ENCODE data around the gene CAPN1. TPM values are rescaled to one million over a fixed set of nuclear protein-coding genes. Genes with fewer than 3 reads are reported as not detected.
"Not testable (repeated sequence)": the region's sequence is repeated elsewhere in the genome, so short reads cannot be mapped to it uniquely, and the experiment has no call there.

Gene CAPN1
- total RNA-seq, 1 experiment from 2014 or later: 111 TPM

DNA sequence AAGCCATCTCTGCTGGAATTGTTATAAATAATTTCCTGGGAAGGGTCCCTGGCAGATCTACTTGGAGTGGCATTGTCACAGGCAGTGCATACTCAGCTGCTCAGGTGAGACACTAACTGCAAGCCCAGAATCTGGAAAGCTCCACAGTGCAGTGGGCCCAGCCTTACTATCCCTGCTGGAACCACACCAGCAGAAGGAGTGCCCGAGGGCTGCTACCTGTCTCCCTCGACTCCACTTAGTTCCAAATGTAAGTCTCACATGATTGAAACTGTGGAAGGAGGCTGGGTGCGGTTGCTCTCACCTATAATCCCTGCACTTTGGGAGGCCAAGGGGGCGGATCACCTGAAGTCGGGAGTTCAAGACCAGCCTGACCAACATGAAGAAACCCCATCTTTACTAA, 33.1 kb upstream of the CAPN1 start:
- BruUV-seq (replicated peaks): no TSS peak
- DNase-seq (ENCODE audit: unreplicated experiment): no peak
- CTCF ChIA-PET: interaction anchor here (0.6 to 1.6 kb wide), 2 partner anchors 13 to 601 kb away, joined by 3 to 4 read pairs; no protein-coding TSS in a partner anchor
- H3K4me3 Mint-ChIP-seq (ENCODE audit: unreplicated experiment): no peak overlapping the region
- POLR2A ChIA-PET: interaction anchor here (1.1 to 7.0 kb wide), 2 partner anchors 13 to 33 kb away, joined by 3 to 56 read pairs; partner anchors contain the start of genes CAPN1 and SYVN1
- no peaks in the 10 kb centered on the region for H3K36me3 Mint-ChIP-seq (ENCODE audit: insufficient read depth, unreplicated experiment)
- peaks cover 22% of the 10 kb centered on the region for H3K4me1 Mint-ChIP-seq (ENCODE audit: insufficient read depth, unreplicated experiment)
- TF ChIP-seq, protein P1, sequence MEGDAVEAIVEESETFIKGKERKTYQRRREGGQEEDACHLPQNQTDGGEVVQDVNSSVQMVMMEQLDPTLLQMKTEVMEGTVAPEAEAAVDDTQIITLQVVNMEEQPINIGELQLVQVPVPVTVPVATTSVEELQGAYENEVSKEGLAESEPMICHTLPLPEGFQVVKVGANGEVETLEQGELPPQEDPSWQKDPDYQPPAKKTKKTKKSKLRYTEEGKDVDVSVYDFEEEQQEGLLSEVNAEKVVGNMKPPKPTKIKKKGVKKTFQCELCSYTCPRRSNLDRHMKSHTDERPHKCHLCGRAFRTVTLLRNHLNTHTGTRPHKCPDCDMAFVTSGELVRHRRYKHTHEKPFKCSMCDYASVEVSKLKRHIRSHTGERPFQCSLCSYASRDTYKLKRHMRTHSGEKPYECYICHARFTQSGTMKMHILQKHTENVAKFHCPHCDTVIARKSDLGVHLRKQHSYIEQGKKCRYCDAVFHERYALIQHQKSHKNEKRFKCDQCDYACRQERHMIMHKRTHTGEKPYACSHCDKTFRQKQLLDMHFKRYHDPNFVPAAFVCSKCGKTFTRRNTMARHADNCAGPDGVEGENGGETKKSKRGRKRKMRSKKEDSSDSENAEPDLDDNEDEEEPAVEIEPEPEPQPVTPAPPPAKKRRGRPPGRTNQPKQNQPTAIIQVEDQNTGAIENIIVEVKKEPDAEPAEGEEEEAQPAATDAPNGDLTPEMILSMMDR (IDR thresholded peaks at IDR 0.05; ENCODE audit: unreplicated experiment): no peak
- H3K27ac Mint-ChIP-seq (ENCODE audit: low read depth, unreplicated experiment): no peak overlapping the region
- H3K9me3 Mint-ChIP-seq (ENCODE audit: unreplicated experiment): no peaks in the 10 kb centered on the region
- intact Hi-C loops (cut with micrococcal nuclease): no loop called here
- H3K27me3 Mint-ChIP-seq (ENCODE audit: insufficient read depth, unreplicated experiment): no peaks in the 10 kb centered on the region

DNA sequence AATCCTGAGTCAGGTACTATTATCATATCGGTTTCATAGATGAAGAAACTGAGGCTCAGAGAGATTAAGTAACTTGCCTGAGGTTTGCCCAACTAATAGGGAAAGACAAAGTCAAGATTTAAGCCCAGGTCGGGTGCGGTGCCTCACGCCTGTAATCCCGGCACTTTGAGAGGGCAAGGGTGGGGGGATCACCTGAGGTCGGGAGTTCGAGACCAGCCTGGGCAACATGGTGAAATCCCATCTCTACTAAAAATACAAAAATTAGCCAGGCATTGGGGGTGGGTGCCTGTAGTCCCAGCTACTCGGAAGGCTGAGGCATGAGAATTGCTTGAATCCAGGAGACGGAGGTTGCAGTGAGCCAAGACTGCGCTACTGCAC, 31.6 kb upstream of the CAPN1 start:
- Mint-ChIP-seq H3K27ac (ENCODE audit: low read depth, unreplicated experiment) (peak overlapping the region; percentile 78), H3K4me3 (ENCODE audit: unreplicated experiment) (peak overlapping the region; percentile 45), H3K4me1 (ENCODE audit: insufficient read depth, unreplicated experiment) (peaks cover 22% of the 10 kb centered on the region)
- H3K27me3 Mint-ChIP-seq (ENCODE audit: insufficient read depth, unreplicated experiment); intact Hi-C loops (cut with micrococcal nuclease); H3K36me3 Mint-ChIP-seq (ENCODE audit: insufficient read depth, unreplicated experiment); H3K9me3 Mint-ChIP-seq (ENCODE audit: unreplicated experiment); BruUV-seq (replicated peaks); DNase-seq (ENCODE audit: unreplicated experiment): not testable (repeated sequence)
- CTCF ChIA-PET: interaction anchor here (0.5 kb wide), 1 partner anchor 29 kb away, joined by 3 read pairs; no protein-coding TSS in a partner anchor
- POLR2A ChIA-PET: interaction anchor here (7.0 kb wide), 1 partner anchor 15 kb away, joined by 56 read pairs; the partner anchor contains the start of gene SYVN1

DNA sequence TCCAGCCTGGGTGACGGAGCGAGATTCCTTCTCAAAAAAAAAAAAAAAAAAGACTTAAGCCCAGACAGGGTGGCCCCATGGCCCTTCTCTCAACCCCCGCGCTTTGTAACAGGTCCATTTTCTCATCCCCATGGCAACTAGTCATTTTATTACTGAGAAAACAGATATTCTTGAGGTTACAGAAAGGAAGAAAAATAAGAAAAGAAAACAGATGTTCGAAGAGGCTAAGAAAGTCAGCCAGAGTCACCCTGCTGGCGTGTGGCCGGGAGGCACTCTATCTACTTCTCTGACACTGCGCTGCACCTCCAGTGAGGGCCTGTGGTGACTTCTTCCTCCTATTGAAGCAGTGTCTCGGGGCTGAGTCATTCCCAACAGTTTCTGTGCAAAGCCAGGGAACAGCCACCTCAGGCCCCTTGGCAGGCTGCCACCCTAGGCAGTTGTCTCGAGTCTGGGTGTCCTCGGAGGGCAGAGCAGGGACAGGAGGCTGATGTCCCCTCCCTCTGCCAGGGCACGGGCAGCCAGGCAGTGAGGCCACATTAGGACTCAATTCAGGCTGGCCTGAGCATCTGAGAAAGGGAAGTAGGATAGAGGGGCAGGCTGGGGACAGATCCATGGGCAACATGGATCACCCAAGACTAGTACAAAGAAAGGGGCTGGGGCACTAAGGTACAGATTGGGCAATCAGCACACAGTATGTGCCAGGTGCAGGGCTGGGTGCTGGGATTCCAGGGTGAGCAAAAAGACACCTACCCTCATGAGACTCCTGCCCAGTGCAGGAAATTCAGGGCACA, 31.0 kb upstream of the CAPN1 start:
- no peaks in the 10 kb centered on the region for H3K36me3 Mint-ChIP-seq (ENCODE audit: insufficient read depth, unreplicated experiment)
- no peaks in the 10 kb centered on the region for H3K9me3 Mint-ChIP-seq (ENCODE audit: unreplicated experiment)
- intact Hi-C loops (cut with micrococcal nuclease): no loop called here
- H3K27me3 Mint-ChIP-seq (ENCODE audit: insufficient read depth, unreplicated experiment): no peaks in the 10 kb centered on the region
- peak overlapping the region; percentile 78 for H3K27ac Mint-ChIP-seq (ENCODE audit: low read depth, unreplicated experiment)
- BruUV-seq (replicated peaks): no TSS peak
- peak overlapping the region; percentile 45 for H3K4me3 Mint-ChIP-seq (ENCODE audit: unreplicated experiment)
- ChIA-PET CTCF (interaction anchor here (0.5 kb wide), 1 partner anchor 29 kb away, joined by 3 read pairs; no protein-coding TSS in a partner anchor), POLR2A (interaction anchor here (0.7 to 7.0 kb wide), 5 partner anchors 12 to 33 kb away, joined by 3 to 56 read pairs (median 9); partner anchors contain the start of genes FAU, MRPL49, SYVN1 and ZNHIT2)
- DNase-seq (ENCODE audit: unreplicated experiment): peak; percentile 96
- H3K4me1 Mint-ChIP-seq (ENCODE audit: insufficient read depth, unreplicated experiment): peaks cover 22% of the 10 kb centered on the region
- TF ChIP-seq, protein P1 (IDR thresholded peaks at IDR 0.05; ENCODE audit: unreplicated experiment): no peak

DNA sequence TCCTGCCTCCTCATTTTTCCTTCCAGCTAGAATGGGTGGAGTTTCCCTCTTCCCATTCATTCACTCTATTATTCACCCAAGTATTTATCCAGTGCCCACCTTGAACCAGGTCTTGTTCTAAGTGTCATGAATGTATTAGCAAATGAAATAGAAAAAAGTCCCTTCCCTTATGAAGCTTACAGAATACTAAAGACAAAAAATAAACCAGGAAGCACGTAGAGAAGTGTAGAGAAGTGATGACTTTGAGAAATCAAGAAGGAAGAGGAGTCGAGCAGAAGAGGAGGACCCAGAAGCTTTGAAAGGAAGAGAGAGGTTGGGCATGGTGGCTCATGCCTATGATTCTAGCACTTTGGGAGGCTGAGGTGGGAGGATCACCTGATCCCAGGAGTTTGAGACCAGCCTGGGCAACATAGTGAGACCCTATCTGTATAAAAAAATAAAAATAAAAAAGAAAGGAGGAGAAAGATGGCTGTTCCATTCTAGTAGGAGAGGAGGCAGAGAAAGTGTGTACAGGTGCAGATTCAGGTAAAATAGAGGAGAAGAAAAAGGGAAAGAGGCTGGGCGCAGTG, 30.3 kb upstream of the CAPN1 start:
- ChIA-PET POLR2A (interaction anchor here (0.7 to 7.0 kb wide), 7 partner anchors 12 to 34 kb away, joined by 3 to 56 read pairs (median 9); partner anchors contain the start of genes CAPN1, FAU, MRPL49 and SYVN1), CTCF (no interaction called here)
- intact Hi-C loops (cut with micrococcal nuclease): no loop called here
- Mint-ChIP-seq H3K4me1 (ENCODE audit: insufficient read depth, unreplicated experiment) (peaks cover 22% of the 10 kb centered on the region), H3K9me3 (ENCODE audit: unreplicated experiment) (no peaks in the 10 kb centered on the region), H3K27me3 (ENCODE audit: insufficient read depth, unreplicated experiment) (no peaks in the 10 kb centered on the region), H3K27ac (ENCODE audit: low read depth, unreplicated experiment) (peak overlapping the region; percentile 78), H3K36me3 (ENCODE audit: insufficient read depth, unreplicated experiment) (no peaks in the 10 kb centered on the region), H3K4me3 (ENCODE audit: unreplicated experiment) (peak overlapping the region; percentile 45)
- BruUV-seq (replicated peaks): no TSS peak
- DNase-seq (ENCODE audit: unreplicated experiment): no peak
- TF ChIP-seq, protein P1 (IDR thresholded peaks at IDR 0.05; ENCODE audit: unreplicated experiment): no peak

Measured in MCF 10A (cell line).